ENCODE data around the gene PPP3R1.

GRCh38 chr2:68152681-68153347 lies 99.5 kb downstream of the PPP3R1 start:
- TF ChIP-seq YY1 (IDR thresholded peaks at IDR 0.05; ENCODE audit: low read depth, low read length) (no peak), GABPA (IDR thresholded peaks at IDR 0.05; ENCODE audit: borderline replicate concordance, insufficient read depth, low read length) (no peak), BACH1 (IDR thresholded peaks at IDR 0.05; ENCODE audit: low read length) (no peak), EP300 (IDR thresholded peaks at IDR 0.05; ENCODE audit: borderline replicate concordance in 1 of 2, low read depth in 2 of 2, low read length in 2 of 2) (no peak)
- TF ChIP-seq, protein P1, sequence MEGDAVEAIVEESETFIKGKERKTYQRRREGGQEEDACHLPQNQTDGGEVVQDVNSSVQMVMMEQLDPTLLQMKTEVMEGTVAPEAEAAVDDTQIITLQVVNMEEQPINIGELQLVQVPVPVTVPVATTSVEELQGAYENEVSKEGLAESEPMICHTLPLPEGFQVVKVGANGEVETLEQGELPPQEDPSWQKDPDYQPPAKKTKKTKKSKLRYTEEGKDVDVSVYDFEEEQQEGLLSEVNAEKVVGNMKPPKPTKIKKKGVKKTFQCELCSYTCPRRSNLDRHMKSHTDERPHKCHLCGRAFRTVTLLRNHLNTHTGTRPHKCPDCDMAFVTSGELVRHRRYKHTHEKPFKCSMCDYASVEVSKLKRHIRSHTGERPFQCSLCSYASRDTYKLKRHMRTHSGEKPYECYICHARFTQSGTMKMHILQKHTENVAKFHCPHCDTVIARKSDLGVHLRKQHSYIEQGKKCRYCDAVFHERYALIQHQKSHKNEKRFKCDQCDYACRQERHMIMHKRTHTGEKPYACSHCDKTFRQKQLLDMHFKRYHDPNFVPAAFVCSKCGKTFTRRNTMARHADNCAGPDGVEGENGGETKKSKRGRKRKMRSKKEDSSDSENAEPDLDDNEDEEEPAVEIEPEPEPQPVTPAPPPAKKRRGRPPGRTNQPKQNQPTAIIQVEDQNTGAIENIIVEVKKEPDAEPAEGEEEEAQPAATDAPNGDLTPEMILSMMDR (IDR thresholded peaks at IDR 0.05; ENCODE audit: control extremely low read depth in 1 of 3, insufficient read depth in 1 of 3, low read depth in 1 of 3, low read length in 3 of 3) = no peak
- TF ChIP-seq, protein P2, sequence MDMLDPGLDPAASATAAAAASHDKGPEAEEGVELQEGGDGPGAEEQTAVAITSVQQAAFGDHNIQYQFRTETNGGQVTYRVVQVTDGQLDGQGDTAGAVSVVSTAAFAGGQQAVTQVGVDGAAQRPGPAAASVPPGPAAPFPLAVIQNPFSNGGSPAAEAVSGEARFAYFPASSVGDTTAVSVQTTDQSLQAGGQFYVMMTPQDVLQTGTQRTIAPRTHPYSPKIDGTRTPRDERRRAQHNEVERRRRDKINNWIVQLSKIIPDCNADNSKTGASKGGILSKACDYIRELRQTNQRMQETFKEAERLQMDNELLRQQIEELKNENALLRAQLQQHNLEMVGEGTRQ (IDR thresholded peaks at IDR 0.05; ENCODE audit: low read length) = no peak

Data from H1 (cell line).